ENCODE results near the gene FMO2.

The FMO2 gene

DNA sequence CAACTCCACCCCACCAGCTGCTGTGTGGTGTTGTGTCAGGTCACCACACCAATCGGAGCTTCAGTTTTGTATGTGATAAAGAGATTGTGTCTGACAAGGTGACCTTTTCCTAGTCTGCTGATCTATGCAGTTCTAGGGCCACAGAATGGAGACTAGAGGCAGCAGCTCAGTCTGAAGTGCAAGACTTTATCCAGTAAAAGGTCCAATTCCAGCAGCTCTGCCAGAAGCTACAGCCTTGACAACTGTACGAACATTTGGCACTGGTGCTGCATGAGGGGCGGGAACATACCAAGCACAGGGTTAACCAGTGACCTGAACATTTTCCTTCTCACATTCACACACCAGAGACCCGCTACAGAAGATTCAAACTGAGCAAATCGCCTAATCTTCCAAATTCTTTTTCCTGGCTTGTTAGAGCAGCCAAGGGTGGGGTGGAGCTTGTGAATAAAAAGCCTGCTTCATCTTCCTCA lies 72.5 kb downstream of the FMO2 start:
- TF ChIP-seq, protein P1, sequence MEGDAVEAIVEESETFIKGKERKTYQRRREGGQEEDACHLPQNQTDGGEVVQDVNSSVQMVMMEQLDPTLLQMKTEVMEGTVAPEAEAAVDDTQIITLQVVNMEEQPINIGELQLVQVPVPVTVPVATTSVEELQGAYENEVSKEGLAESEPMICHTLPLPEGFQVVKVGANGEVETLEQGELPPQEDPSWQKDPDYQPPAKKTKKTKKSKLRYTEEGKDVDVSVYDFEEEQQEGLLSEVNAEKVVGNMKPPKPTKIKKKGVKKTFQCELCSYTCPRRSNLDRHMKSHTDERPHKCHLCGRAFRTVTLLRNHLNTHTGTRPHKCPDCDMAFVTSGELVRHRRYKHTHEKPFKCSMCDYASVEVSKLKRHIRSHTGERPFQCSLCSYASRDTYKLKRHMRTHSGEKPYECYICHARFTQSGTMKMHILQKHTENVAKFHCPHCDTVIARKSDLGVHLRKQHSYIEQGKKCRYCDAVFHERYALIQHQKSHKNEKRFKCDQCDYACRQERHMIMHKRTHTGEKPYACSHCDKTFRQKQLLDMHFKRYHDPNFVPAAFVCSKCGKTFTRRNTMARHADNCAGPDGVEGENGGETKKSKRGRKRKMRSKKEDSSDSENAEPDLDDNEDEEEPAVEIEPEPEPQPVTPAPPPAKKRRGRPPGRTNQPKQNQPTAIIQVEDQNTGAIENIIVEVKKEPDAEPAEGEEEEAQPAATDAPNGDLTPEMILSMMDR (IDR thresholded peaks at IDR 0.05): no peak
- peaks cover 7% of the 10 kb centered on the region for H3K4me1 Mint-ChIP-seq
- no peaks in the 10 kb centered on the region for H3K9me3 Mint-ChIP-seq
- no peak overlapping the region for H3K4me3 Mint-ChIP-seq
- H3K36me3 Mint-ChIP-seq (ENCODE audit: low read depth): no peaks in the 10 kb centered on the region
- H3K27me3 Mint-ChIP-seq (ENCODE audit: low read depth, poor library complexity): peaks cover 27% of the 10 kb centered on the region
- DNase-seq: no peak
- H3K27ac Mint-ChIP-seq: no peak overlapping the region

DNA sequence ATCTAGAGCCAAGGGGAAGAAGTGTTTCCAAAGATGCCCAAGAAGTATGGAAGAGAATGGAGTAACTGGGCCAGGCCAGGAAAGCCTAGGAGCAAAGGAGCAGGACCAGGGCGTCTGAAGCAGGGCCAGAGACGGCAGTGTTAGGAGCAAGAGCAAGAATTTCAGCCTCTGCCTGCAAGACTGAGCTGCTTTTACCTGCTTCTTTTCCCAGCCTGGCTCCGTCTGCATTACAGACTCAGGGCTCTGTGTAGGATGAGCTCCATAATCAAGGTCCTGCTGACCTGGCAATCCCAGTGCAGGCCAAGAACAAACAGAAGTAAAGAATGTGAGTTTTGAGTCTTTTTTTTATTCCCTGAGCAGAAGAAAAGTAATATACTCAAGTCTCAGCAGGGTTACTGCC lies 73.3 kb downstream of the FMO2 start:
- no peaks in the 10 kb centered on the region for H3K9me3 Mint-ChIP-seq
- no peak overlapping the region for H3K4me3 Mint-ChIP-seq
- peaks cover 7% of the 10 kb centered on the region for H3K4me1 Mint-ChIP-seq
- DNase-seq: no peak
- TF ChIP-seq, protein P1 (IDR thresholded peaks at IDR 0.05): no peak
- H3K27ac Mint-ChIP-seq: no peak overlapping the region
- peaks cover 19% of the 10 kb centered on the region for H3K27me3 Mint-ChIP-seq (ENCODE audit: low read depth, poor library complexity)
- H3K36me3 Mint-ChIP-seq (ENCODE audit: low read depth): no peaks in the 10 kb centered on the region

DNA sequence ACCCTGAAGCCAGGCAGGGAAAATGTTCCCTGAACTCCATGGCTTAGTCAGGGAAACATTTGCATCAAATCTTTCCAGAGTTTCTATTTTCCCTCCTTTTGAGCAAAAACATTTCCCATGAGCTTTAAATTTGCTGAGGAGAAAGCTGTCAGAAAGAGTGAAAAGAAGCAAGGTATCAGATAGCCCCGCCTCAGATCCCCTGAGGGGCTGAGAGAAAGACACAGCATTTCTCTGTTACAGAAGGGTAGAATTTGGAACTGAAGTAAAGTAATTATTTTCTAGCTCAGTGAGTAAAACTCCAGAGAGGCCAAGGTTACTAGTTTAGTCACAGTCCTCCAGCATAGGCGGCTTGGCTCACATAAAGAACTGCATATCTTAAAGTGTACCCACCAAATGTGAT lies 73.8 kb downstream of the FMO2 start:
- H3K27me3 Mint-ChIP-seq (ENCODE audit: low read depth, poor library complexity): peaks cover 15% of the 10 kb centered on the region
- no peaks in the 10 kb centered on the region for H3K36me3 Mint-ChIP-seq (ENCODE audit: low read depth)
- TF ChIP-seq, protein P1 (IDR thresholded peaks at IDR 0.05): no peak
- H3K4me3 Mint-ChIP-seq: no peak overlapping the region
- no peak overlapping the region for H3K27ac Mint-ChIP-seq
- DNase-seq: no peak
- peaks cover 7% of the 10 kb centered on the region for H3K4me1 Mint-ChIP-seq
- H3K9me3 Mint-ChIP-seq: no peaks in the 10 kb centered on the region
